DMS79 treated with DMSO at 0.1 percent for 48 hours (cell line): ENCODE data around the gene KCNAB1.

ENCODE experiments used
- DNase-seq: peaks from one replicate; lab custom pipeline; 2025; lab: John Stamatoyannopoulos, UW

The KCNAB1 gene

DNA sequence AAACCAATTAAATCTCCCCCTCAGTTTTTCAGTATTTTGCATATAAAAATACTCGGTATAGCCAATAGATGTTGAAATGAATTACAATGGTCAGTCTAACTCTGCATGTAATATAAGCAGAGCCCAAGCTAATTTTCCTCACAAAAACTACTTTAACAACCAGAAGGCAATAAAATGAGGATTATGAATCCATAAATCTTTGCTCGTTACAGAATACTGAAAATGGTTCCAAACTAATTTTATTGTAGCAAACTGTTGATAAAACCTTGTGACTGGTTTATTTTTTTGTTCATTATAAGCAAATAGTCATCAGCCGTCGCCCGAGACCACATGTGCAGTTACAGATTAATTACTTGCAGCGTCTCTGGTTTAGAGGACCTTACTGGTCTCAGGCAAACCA is 251.3 kb downstream of the KCNAB1 start:
- DNase-seq = no peak

DNA sequence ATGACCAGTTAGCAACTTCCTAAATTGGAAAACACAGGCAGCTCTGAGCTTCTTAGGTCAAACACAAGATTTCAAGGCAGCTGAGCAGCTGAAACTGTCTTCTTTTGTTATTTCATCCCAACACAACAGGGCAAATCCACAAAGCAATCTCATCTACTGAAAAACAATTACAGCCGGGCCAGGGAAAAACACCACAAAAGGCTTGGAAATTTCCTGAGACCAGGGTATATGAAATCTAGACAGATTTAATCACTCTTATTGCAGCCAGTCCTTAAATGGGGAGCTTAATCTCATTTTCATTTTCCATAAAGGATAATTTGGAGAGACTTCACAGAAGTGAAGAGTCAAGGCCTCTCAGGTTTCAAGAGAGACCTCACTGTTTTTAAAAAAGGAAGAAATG is 252.7 kb downstream of the KCNAB1 start:
- no peak for DNase-seq

DNA sequence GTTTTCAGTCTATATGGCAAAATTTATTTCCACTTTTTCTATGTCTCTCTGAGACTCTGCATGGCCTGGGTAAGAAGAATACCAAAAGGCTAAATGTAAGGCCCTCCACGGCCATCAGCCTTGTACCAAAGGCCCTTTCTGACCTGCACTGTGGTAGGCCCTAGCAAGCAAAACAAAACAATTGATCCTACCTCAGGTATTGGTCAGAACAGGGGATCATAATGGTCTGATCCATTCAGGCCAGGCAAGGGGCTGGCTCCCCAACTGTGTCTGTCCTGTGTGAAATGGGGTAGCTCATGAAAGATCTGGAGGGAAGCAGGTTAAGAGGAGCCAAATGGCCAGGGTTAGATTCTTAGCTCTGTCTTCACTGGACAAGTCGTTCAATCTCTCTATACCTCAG is 253.3 kb downstream of the KCNAB1 start:
- DNase-seq = no peak

DNA sequence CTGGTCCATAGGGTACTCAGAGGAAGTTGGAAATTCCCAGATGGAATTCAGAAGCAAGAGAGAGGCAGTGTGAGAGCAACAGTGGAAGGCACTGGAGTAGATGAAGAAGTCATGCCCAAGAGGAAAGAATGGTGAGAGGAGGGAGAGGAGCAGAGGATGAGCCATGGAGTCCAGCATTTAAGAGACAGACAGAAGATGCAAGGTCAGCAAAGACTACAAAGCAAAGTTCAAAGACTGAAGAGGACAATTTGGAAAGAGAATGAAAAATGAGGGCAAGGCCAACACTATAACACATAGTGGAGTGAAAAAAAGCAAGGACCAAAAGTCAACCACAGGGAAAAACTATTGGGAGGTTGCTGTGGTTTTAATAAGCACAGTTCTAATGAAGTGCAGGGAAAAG is 255.8 kb downstream of the KCNAB1 start:
- DNase-seq = no peak

DNA sequence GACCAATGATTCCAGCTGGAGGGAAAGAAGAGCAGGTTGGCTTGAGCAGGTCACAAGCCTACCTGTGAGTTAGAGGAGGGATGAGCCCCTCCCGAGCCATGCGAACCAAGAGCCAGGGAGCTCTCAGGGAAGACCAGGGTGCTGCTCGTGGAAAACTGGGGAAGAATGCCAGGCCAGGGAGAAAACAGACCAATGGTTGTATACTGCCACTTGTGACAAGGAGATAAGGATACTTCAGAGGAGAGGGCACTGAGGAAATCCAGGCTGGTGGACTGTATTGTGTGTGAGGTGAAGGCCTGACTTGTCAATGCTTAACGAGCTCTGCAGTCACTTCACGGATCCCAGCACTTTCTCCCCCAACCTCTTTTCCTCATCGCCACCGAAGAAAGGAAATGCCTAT is 256.9 kb downstream of the KCNAB1 start:
- DNase-seq = no peak

DNA sequence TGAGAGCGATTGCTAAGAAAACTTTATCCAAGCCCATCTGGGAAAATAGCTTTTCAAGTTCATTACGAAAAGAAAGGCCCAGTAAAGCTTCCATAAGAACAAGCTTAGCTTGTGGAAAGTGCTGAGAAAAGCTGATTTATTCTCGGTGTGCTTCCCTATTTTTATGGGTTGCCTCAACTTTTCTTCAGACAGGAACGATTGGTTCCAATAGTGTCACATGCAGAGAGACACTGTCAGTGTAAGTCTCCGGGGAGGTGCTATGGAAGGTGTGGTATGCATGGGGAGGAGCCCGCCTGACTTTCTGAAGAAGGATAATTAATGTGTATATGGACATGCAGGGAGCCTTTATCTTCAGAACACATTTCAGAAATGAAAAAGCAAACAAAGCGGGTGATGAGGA is 257.3 kb downstream of the KCNAB1 start:
- DNase-seq = no peak

DNA sequence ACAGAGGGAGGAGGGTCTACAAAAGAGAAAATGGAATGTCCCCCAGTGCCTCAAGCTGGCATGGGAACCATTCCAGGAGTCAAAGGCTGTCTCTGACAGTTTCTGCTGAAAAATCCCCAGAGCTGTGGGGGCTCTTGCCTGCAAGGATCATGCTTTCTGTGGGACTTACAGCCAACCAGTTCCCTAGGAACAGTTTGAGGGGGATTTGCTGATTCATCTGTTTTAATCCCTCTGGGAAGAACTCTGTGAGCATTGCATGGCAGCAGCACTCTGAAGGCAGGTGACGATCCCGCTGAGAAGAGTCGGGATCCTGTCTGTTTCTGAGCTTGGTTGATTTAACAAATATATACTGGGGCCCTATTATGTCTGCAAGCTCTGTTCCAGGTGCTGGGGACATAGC is 258.5 kb downstream of the KCNAB1 start:
- DNase-seq = no peak

DNA sequence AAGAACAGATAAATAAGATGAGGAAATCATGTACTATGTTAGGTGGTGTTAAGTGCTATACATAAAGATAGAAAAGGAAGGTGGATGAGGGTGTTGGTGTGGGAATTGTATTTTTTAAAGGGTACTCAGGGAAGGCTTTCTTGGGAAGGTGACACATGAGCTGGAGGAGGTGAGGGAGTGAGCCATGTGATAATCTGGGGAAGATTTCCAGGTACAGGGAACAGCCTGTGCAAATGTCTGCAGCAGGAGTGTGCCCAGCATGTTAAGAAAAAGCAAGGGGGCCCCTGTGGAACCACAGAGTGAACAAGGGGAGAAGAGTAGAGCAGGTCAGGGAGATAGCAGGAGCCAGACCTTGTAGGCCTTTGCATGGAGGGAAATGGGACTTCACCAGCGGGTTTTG is 258.9 kb downstream of the KCNAB1 start:
- no peak for DNase-seq

DNA sequence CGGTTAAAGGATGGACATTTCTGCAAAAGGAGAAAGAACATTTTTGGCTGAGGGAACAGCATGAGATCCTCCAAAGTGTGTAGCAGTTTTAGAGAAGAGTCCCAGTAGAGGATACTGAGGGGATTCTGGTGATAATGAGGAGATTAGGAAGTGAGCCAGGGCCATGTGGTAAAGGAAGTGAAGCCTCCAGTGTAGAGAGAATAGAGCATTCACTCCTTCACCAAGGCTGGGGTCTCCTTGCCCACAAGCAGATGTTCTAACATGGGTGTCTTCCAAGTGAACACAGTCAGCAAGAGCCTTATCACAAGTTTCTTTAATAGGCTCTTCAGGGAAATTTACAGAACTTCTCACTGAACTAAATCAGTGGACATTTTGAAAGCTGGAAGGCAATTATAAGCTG is 260.9 kb downstream of the KCNAB1 start:
- DNase-seq = no peak

DNA sequence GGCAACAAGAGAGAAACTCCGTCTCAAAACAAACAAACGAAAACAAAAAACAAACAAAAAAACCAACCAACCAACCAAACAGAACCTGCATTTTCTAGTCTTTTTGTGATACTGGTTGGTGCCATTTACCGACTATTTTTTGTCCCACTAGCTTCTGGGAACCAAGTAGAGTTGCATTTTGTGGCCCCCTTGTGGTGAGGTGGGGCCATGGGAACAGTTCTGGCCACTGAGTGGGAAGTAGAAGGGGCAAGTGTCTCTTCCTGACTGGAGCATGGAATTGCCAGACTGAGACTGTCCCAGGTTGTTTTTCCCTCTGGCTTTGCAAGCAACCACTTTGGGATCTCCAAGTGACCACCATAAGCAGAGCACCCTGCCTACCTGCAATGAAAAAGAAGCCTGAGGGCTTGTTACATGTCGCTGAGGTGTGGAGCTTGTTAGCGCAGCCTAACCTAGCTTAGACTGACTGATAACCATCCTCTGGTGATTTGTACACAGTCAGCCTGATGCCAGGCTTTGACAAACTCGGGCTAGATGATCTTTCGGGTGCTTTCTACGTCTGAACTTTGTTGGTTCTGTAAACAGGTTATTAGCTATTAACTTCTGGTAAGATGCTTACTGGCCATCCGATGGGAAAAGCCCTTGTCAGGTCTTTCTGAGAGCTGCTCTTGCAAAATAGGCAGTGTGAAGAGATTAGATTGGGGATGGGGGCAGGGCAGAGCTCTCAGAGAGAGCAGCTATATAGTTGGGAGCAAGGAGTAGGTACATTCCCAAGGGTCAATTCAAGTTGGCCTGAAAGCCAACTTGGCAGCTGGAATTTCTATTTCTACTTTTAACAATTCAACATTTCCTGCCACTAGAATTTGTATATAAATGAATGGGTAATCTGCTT is 262.3 kb downstream of the KCNAB1 start:
- DNase-seq = no peak

DNA sequence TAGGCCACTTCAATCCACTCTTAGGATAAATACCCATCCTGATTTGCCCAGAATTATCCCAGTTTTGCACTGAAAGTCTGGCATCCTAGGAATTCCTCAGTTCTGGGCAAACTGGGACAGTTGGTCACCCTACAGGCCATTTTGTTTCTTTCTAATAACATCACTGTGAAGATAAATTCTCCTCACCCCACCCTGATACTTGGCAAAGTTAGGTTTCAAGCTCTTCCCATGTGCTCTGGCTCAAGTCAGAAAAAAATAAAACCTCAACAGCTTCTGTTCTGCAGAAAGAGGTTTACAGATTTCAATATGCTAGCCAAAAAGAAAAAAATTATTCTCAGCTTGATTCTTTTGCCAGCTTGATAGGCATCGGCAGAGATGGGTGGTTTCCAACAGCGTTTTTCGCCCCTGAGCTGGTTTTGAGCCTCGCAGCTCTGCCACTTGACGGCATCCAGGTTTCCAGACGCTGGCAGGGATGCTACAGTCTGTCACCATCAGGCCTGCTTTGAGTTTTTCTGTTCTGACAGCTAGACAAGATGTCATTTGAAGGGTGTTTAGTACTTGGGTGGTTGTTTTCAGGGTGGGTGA is 263.2 kb downstream of the KCNAB1 start:
- no peak for DNase-seq

DNA sequence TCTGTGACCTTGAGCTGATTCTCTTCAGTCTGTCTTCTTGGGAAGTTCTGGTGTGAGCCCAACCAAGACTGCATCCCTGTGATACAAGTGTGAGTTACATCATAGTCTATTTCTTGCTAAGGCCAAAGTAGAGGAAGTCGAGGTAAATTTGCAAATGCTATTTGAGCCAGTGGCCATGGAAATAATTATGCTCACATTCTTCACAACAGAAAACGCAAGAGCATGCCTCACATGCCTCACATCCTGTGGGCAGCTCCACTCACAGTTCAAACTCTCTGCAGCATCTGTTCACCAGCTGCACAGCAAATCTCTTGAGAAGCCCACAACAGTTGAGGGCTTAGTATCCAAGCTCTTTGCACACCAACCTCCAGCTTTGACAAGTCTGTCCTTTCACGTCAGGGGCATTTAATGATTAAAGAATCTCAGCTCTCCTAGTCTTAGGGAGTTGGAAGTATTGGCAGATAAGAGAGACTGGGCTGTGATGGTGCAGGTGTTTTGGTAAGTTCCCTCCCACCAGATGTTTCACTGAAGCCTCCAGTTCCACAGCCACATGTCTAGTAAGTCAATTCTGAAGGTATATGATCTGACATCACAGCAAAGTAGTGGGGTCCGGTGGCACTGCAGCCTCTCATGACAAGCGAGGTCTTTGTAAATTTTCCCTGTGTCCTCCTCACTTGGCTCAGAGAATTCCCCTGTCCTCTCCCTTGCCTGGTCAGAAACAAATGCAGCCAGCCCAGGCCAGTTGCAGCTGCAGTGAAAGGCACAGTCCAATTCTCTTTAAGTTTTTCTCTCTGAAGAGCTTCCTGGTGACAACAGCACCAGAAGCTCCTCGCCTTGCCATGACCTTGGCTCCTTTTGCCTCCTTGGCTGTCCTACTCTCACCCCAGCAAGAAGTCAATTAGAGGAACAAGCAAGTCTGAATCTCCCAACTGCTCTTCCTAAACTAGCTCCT is 268.4 kb downstream of the KCNAB1 start:
- DNase-seq = no peak

DNA sequence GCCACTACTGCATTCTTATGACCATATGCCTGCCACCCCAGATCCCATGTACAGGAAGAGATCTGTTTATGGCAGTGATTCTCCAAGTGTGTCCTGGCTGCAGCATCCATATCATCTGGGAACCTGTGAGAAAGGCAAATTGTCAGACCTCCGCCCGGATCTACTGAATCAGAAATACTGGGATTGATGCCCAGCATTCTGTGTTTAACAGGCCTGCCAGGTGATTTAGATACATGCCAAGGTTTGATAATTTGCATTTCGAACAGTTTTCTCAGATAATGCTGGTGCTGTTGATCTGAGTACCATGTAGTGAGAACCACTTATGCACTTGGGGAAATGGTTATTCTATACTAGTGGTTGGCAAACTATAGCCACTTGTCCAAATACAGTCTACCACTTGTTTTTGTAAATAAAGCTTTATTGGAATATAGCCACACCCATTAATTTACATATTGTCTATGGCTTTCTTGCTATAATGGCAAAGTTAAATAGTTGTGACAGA is 269.1 kb downstream of the KCNAB1 start:
- peak; percentile 70 for DNase-seq

DNA sequence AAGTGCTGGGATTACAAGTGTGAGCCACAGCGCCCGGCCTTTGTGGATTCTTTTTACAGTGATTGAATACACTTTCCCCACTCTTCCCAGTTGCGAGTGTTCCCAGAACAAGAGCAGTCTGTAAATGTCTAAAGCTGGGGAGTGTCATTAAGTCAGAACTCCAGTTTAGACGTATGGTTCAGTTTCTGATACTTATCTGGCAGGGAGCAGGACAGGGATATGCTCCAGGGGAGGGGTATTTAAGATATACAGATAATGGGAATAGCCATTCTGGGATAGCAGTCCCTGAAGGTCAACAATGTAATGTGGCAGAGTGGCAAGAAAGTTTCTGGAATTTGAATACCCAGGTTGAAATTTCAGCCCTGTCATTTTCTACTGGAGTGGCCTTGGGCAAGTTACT is 270.5 kb downstream of the KCNAB1 start:
- no peak for DNase-seq

DNA sequence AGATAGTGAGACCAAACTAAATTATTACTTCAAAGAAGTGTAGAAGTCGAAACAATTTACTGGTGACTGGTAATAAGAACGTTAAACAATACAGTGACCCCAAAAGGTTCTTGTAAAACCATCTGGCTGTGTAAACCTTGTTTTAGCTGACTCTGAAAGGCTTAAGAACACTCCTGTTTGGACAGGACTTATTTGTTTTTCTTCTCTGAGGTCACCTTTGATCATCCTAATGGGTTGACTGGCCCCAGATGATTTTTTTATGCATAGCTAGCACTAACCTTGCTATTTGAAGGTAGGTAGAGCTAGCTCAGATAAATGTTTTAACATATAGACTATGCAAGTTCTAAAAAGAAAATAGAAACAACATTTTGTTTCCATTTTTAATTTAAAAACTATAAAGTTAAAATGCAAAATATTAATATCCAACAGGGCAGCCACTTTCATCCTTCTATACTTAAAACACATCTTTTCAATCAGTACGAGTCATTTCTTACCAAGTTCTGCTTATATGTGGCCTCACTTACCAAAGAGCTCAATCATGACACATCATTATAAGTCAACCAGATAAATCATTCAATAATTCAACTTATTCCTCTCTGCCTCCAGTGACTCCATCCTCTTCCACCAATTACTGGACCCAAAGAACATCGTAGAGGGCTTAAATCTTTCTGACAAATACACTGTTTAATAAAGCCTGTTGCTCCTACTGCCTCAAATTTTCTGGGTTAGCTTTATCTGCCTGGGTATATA is 275.8 kb downstream of the KCNAB1 start:
- DNase-seq = peak; percentile 73

DNA sequence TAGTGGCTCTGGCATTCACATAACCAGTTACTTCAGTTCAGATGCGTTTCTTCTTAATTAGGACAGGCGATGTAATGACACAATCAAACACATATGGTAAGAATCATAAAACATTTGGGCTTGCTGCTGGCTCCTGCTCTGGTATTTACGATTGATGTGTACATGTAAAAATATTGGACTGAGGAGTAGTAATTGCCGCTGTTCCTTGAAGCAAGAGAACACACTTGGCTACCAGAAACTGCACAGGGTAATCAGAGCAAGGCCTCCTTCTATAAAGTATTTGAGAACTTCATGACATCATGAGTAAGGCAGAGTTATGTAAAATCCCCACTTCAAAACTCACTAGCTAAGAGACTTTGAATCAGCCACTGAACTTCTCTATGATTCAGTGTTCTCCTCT is 276.5 kb downstream of the KCNAB1 start:
- no peak for DNase-seq

DNA sequence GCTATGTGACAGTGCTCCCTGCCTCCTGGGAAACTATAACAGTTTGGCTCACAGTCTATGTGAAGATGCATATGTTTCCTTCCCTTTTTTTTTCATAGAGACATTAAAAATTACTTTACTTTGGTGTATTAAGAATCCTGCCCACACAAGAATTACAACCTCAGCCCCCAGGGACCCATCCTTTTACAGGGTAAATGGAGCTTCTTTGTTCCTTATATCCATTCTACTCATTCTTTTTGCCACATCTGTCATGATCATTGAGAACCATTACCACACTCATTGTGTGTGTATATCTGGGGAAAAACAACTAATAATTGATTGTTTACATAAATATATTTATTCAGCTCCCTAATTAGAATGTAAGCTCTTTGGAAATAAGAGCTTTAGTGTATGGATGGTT is 277.2 kb downstream of the KCNAB1 start:
- DNase-seq = no peak

DNA sequence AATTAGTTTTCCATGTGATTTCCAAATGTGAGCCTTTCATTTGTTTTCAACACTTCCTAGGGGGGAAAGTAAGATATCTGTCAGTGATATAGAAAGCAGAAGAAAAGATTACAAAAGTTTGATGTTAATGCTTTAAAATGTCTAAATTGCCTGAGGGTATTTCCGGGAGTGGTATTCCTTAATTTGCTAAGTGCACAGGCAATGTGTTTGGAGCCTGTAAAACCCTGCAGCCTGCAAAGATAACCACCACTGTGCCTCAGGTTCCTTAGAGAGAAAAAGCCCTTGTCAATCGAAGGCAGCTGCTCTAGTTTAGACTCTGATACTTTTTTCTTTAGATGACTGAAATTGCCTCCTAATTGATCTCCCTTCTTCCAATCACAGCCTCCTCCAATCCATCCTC is 279.7 kb downstream of the KCNAB1 start:
- no peak for DNase-seq

DNA sequence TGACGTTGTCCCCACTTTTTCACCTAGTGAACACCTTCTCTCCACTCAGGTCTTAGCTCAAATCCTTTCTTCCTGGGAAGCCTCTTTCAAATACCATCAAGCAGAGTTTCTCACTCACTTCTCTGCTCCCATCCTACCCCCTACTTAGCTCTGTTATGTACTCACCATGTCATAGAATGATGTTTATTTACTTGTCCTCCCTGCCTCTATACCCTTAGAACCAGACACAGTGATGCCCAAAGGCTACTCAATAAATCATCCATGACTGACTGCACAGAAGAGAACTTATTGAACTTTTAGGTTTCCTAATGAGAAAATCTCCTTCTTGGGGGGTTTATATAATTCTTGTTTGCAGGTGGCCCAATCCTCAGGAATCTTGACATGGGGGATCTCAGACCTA is 280.4 kb downstream of the KCNAB1 start:
- DNase-seq = no peak

DNA sequence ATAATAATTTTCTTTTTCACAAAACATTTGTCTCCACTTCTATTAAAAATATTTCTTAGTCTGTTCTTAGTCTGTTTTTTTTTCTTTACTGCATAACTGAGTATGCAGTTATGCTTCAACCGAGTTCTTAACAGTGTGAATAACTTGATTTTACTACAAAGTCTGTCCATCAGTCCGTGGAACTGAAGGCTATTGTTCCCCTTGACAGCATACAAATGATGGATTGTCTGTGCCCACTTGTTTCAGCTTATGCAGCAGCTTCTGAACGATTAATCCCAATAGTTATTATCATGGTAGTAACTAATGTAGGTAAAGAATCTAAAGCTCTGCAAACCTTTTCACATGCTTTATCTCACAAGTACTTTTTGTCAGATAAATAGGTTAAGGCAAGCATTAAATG is 283.8 kb downstream of the KCNAB1 start:
- no peak for DNase-seq

DNA sequence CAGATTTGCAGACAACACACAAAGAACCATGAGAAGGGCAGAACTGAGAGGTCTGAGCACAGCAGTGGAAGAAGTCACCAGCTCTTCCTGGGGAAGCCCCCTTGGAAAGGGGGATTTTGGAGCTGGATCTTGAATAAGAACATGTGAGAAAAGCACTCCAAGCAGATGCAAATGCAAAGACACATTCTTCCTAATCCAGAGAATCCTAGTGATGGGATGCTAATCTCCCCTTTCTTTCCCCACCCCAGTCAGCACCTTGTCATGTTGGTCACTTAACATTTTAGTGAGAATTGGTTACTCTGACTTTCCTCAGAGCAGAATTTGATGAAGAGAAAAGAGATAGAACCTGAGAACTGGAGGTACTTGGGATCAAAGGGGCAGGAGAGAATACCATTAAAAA is 286.0 kb downstream of the KCNAB1 start:
- no peak for DNase-seq
